GM12878 (cell line): ENCODE data around the gene SWI5. TPM values are rescaled to one million over a fixed set of nuclear protein-coding genes. Genes with fewer than 3 reads are reported as not detected.

Source experiments
- ASH2L ChIP-seq: fragments of 300-600, 200-600 bp; sonication (generic); IDR thresholded peaks from 2 replicates; pipeline ENCODE4 v1.6.1; 2017; ENCODE audit warnings: low read depth, mild to moderate bottlenecking, borderline replicate concordance
- ATF2 ChIP-seq: IDR thresholded peaks from 2 replicates; pipeline ENCODE4 v1.6.1; 2012; ENCODE audit warnings: low read length, inconsistent platforms
- E2F4 ChIP-seq: IDR thresholded peaks from 2 replicates; pipeline ENCODE4 v1.6.1; 2012; ENCODE audit warnings: low read depth, low read length, improper control_type of control experiment
- EGR1 ChIP-seq, 2 experiments: IDR thresholded peaks; 1 replicate in 1 of 2; 2 replicates in 1 of 2; pipeline ENCODE4 v1.6.1; 2011 to 2012; ENCODE audit warnings: low read depth in 2 of 2, low read length in 2 of 2, borderline replicate concordance in 1 of 2, mild to moderate bottlenecking in 1 of 2, moderate library complexity in 1 of 2
- EZH2 ChIP-seq: IDR thresholded peaks from 2 replicates; pipeline ENCODE4 v1.6.1; 2012; ENCODE audit warnings: low read depth, mild to moderate bottlenecking, control low read depth, inconsistent platforms, low read length, borderline replicate concordance; ENCODE audit not compliant: control insufficient read depth
- POLR2A ChIP-seq: IDR thresholded peaks from 2 replicates; pipeline ENCODE4 v1.6.1; 2011; ENCODE audit warnings: low read depth, mild to moderate bottlenecking, low read length
- YBX1 ChIP-seq: fragments of 450-650 bp; IDR thresholded peaks from 2 replicates; pipeline ENCODE4 v1.6.1; 2016; ENCODE audit warnings: antibody characterized with exemption
- ZNF592 ChIP-seq: fragments of 450-650 bp; IDR thresholded peaks from 2 replicates; pipeline ENCODE4 v1.6.1; 2017; ENCODE audit warnings: mild to moderate bottlenecking, moderate library complexity
- polyA plus RNA-seq, 11 experiments: library from polyadenylated mRNA; depleted of rRNA in 4 of 11; unstranded in 6 of 11; stranded (reverse) in 5 of 11; fragments of >200 nt; fragmentation: Nextera tagmentation in 4 of 11; fragmentation: Illumina TruSeq in 1 of 11; extraction: Ambion mirVana in 4 of 11; extraction: Trizol in 1 of 11; gene quantifications; 1 replicate in 1 of 11; 2 replicates in 10 of 11; pipeline versions ENCODE4 v1.2.1 to v1.2.3, GENCODE V29; 2011 to 2016; ENCODE audit warnings: inconsistent platforms in 2 of 11, missing spikeins in 2 of 11, low read depth in 1 of 11
- total RNA-seq, 4 experiments: library from RNA; depleted of rRNA in 3 of 4; stranded (reverse); fragments of >200 nt in 3 of 4; fragmentation: Illumina TruSeq in 1 of 4; extraction: Trizol in 1 of 4; gene quantifications; 2 replicates each; pipeline versions ENCODE4 v1.2.1 to v1.2.3, GENCODE V29; 2013 to 2021

The SWI5 gene
- total and polyA plus RNA-seq, 10 of the 15 experiments (the other 5 are each of a cell fraction or from before 2014, with no cell fraction given) = 13.3 to 36.2 (median 18.1) TPM

- TF ChIP-seq ZNF592 = no peak
- no peak for TF ChIP-seq EGR1 (IDR thresholded peaks at IDR 0.05; ENCODE audit: borderline replicate concordance in 1 of 2, low read depth in 2 of 2, low read length in 2 of 2)
- no peak for TF ChIP-seq EZH2
- TF ChIP-seq POLR2A = no peak
- TF ChIP-seq E2F4 = no peak
- no peak for TF ChIP-seq ASH2L
- TF ChIP-seq YBX1 = no peak
- no peak for TF ChIP-seq ATF2
Measured at GRCh38 chr9:128262687-128263086, 13.4 kb upstream of the SWI5 start (continued).
